Left lung (tissue), 10 donors: Measurements from ENCODE around the gene AXDND1. TPM values are rescaled to one million over a fixed set of nuclear protein-coding genes. Genes with fewer than 3 reads are reported as not detected.

ENCODE experiments used
- ATAC-seq: fragments of 200-7000 bp; cut with Tn5 transposase; one replicate; pipeline ENCODE4 v1.9.1; 2020; ENCODE audit warnings: moderate library complexity
- DNase-seq, 4 donors: peaks; one replicate each; pipeline ENCODE4 v3.0.0-alpha.2; 2013 to 2020
- H3K27ac ChIP-seq, 2 donors: fragments of 200-600 bp; sonication (generic) in 1 of 2; one replicate each; pipeline versions ENCODE4 v1.5.0 to v1.8.0; 2020 to 2021
- H3K27me3 ChIP-seq, 2 donors: fragments of 200-600 bp; sonication (generic) in 1 of 2; one replicate each; pipeline versions ENCODE4 v1.5.0 to v1.8.0; 2020 to 2021
- H3K36me3 ChIP-seq, 2 donors: fragments of 200-600 bp; sonication (generic) in 1 of 2; one replicate each; pipeline versions ENCODE4 v1.5.0 to v1.8.0; 2020 to 2021
- H3K4me1 ChIP-seq, 2 donors: fragments of 200-600 bp; one replicate each; pipeline ENCODE4 v1.8.0; 2021
- H3K4me3 ChIP-seq, 2 donors: fragments of 200-600 bp; sonication (generic) in 1 of 2; one replicate each; pipeline versions ENCODE4 v1.5.0 to v1.8.0; 2020 to 2021; ENCODE audit warnings: mild to moderate bottlenecking in 1 of 2
- H3K9me3 ChIP-seq, 2 donors: fragments of 200-600 bp; sonication (generic) in 1 of 2; one replicate each; pipeline versions ENCODE4 v1.5.0 to v1.8.0; 2020 to 2021
- intact Hi-C, 2 donors: fragments of 100-400 bp; cut with DNase I; formaldehyde crosslinking; loops; one replicate each; pipeline versions ENCODE4 v1.11.2 to v1.14.2; 2022
- polyA plus RNA-seq, 6 donors: library from polyadenylated mRNA; unstranded; fragments of 120-200 nt; gene quantifications; one replicate each; pipeline ENCODE4 v1.2.1, GENCODE V29; 2013; ENCODE audit not compliant: insufficient read length in 6 of 6
- total RNA-seq, 2 donors: library from RNA; stranded (reverse); fragmentation: NEBNext Ultra II Directional; extraction: Animal tissue kit (Norgen Biotek cat#: 25700); gene quantifications; one replicate each; pipeline ENCODE4 v1.2.1, GENCODE V29; 2021
- TF ChIP-seq, protein P1 (sequence below), 2 donors: fragments of 200-600 bp; sonication (generic) in 1 of 2; IDR thresholded peaks; one replicate each; pipeline versions ENCODE4 v1.5.0 to v1.8.0; 2021; ENCODE audit warnings: antibody characterized with exemption in 2 of 2
- donor health status: DM: no; HTN: yes; CAD: no.
- donor health status: DM: no; HTN: no; CAD: no.

The AXDND1 gene
- total and polyA plus RNA-seq, 8 donors: 0.37 to 0.86 (median 0.68) TPM; not detected in 1

DNA sequence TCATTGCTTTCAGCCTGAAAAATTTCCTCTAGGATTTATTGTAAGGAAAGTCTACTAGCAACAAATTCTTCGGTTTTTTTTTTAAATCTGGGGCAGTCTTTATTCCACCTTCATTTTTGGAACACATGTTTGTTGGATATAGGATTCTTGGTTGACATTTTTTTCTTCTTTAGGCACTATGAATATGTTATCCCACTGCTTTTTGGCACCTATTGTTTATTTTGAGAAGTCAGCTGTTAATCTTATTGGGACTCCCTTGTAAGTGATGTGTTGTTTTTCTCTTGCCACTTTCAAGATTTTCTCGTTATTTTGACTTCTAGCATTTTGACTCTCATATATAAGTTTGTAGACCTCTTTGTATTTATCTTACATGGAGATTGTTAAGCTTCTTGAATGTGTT, 110.7 kb downstream of the AXDND1 start:
- TF ChIP-seq, protein P1, sequence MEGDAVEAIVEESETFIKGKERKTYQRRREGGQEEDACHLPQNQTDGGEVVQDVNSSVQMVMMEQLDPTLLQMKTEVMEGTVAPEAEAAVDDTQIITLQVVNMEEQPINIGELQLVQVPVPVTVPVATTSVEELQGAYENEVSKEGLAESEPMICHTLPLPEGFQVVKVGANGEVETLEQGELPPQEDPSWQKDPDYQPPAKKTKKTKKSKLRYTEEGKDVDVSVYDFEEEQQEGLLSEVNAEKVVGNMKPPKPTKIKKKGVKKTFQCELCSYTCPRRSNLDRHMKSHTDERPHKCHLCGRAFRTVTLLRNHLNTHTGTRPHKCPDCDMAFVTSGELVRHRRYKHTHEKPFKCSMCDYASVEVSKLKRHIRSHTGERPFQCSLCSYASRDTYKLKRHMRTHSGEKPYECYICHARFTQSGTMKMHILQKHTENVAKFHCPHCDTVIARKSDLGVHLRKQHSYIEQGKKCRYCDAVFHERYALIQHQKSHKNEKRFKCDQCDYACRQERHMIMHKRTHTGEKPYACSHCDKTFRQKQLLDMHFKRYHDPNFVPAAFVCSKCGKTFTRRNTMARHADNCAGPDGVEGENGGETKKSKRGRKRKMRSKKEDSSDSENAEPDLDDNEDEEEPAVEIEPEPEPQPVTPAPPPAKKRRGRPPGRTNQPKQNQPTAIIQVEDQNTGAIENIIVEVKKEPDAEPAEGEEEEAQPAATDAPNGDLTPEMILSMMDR (IDR thresholded peaks at IDR 0.05): no peak
- H3K27me3 ChIP-seq: no peaks in the 10 kb centered on the region
- DNase-seq (no peak), ATAC-seq (no peak)
- H3K9me3 ChIP-seq: peaks cover 0 to 57% of the 10 kb centered on the region in 2 donors
- no peaks in the 10 kb centered on the region for H3K36me3 ChIP-seq
- intact Hi-C loops: no loop called here
- no peak overlapping the region for H3K4me3 ChIP-seq
- H3K27ac ChIP-seq: no peak overlapping the region
- no peaks in the 10 kb centered on the region for H3K4me1 ChIP-seq

DNA sequence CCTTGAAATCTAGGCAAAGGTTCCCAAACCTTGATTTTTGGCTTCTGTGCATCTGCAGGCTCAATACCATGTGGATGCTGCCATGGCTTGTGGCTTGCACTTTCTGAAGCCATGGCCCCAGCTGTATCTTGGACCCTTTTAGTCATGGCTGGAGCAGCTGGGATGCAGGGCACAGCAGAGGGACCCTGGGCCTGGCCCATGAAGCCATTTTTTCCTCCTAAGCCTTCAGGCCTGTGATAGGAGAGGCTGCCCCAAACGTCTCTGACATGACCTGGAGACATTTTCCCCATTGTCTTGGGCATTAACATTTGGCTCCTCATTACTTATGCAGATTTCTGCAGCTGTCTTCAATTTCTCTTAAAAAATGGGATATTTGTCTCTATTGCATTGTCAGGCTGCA, 112.6 kb downstream of the AXDND1 start:
- intact Hi-C loops: no loop called here
- no peak overlapping the region for H3K4me3 ChIP-seq
- ATAC-seq: no peak
- H3K27me3 ChIP-seq: no peaks in the 10 kb centered on the region
- TF ChIP-seq, protein P1 (IDR thresholded peaks at IDR 0.05): no peak
- no peak for DNase-seq
- H3K36me3 ChIP-seq: no peaks in the 10 kb centered on the region
- H3K9me3 ChIP-seq: peaks cover 0 to 56% of the 10 kb centered on the region in 2 donors
- no peak overlapping the region for H3K27ac ChIP-seq
- H3K4me1 ChIP-seq: no peaks in the 10 kb centered on the region

DNA sequence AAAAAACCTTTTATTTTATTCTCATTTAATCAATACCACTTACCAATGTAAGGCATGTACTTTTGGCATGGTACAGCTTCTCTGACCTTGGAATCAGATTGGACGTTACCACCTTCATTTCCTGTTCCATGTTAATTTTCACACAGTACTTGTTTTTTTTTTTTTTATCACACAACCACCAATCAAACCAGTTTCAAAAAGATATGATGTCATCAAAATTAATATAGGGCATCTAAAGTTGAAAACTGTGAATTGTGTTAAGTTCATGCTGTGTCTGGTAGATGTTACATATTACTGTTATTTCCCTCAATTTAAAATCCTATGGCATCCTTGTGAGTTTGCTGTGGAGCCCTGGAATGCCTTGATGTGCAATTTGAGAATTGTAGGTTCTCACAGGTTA, 124.8 kb downstream of the AXDND1 start:
- intact Hi-C loops: no loop called here

DNA sequence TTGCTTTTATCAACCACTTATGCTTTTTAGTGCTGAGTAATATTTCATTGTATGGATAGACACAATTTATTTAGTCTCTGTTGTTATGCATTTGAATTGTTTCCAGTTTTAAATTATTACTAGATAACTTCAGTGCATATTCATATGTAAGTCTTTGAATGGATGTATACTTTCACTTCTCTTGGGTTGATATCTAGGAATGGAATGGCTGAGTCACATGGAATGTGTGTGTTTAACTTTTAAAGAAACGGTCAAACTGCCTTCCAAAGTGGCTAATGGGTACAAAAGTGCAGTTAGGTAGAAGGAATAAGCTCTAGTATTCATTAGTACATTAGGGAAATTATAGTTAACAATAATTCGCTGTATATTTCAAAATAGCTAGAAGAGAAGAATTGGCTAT, 127.6 kb downstream of the AXDND1 start:
- TF ChIP-seq, protein P1 (IDR thresholded peaks at IDR 0.05): no peak
- H3K36me3 ChIP-seq: no peaks in the 10 kb centered on the region
- H3K4me1 ChIP-seq: no peaks in the 10 kb centered on the region
- no peaks in the 10 kb centered on the region for H3K9me3 ChIP-seq
- DNase-seq (no peak), ATAC-seq (no peak)
- intact Hi-C loops: no loop called here
- no peak overlapping the region for H3K4me3 ChIP-seq
- no peak overlapping the region for H3K27ac ChIP-seq
- H3K27me3 ChIP-seq: no peaks in the 10 kb centered on the region

More for the DNA sequence above, 124.8 kb downstream of the AXDND1 start:
- Histone ChIP-seq H3K4me1 (no peaks in the 10 kb centered on the region), H3K27me3 (no peaks in the 10 kb centered on the region), H3K9me3 (peaks cover 0 to 10% of the 10 kb centered on the region in 2 donors), H3K27ac (no peak overlapping the region), H3K4me3 (no peak overlapping the region), H3K36me3 (no peaks in the 10 kb centered on the region)
- no peak for ATAC-seq
- TF ChIP-seq, protein P1 (IDR thresholded peaks at IDR 0.05): no peak
- no peak for DNase-seq

DNA sequence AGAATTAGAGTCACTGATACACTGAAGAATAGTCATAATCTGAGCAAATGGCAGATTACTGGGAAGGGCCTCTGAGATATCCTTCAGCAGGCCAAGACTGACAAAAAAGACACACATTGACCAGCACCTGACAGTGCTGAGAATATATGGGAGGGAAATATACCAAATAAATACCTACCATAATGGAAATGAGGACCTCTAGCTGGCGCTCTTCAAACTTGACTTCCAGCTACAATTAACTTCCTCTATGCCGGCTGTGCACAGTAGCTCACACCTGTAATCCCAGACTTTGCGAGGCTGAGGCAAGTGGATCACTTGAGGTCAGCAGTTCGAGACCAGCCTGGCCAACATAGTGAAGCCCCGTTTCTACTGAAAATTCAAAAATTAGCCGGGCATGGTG, 140.4 kb downstream of the AXDND1 start:
- intact Hi-C loops: no loop called here
- Histone ChIP-seq H3K36me3 (no peaks in the 10 kb centered on the region), H3K4me1 (no peaks in the 10 kb centered on the region), H3K9me3 (no peaks in the 10 kb centered on the region), H3K27me3 (no peaks in the 10 kb centered on the region), H3K4me3 (no peak overlapping the region), H3K27ac (no peak overlapping the region)
- no peak for ATAC-seq
- DNase-seq: no peak
- TF ChIP-seq, protein P1 (IDR thresholded peaks at IDR 0.05): no peak
